ENCODE measurements around the gene EID3. TPM values are rescaled to one million over a fixed set of nuclear protein-coding genes. Genes with fewer than 3 reads are reported as not detected.

The EID3 gene
- total RNA-seq, 2 donors from 2014 or later = 2.9 to 4.6 TPM

GRCh38 chr12:104295954-104296353, 7.6 kb upstream of the EID3 start:
- Histone ChIP-seq H3K27ac (no peak overlapping the region), H3K36me3 (replicated peaks in 1 of 2; ENCODE audit: insufficient read depth in 1 of 2, low read depth in 2 of 2) (no peaks in the 10 kb centered on the region)
- TF ChIP-seq POLR2A (IDR thresholded peaks at IDR 0.05) (no peak), CTCF (IDR thresholded peaks at IDR 0.05) (no peak)

GRCh38 chr12:104296718-104297117, 6.8 kb upstream of the EID3 start:
- DNase-seq = no peak
- Histone ChIP-seq H3K27me3 (no peaks in the 10 kb centered on the region), H3K9me3 (no peaks in the 10 kb centered on the region), H3K27ac (no peak overlapping the region), H3K4me1 (no peaks in the 10 kb centered on the region), H3K4me3 (no peak overlapping the region), H3K36me3 (replicated peaks in 1 of 2; ENCODE audit: insufficient read depth in 1 of 2, low read depth in 2 of 2) (no peaks in the 10 kb centered on the region)
- WGBS, 2 donors = 61 to 62% methylated on average over 4 of the region's 4 CpGs
- no peak for TF ChIP-seq POLR2A (IDR thresholded peaks at IDR 0.05)
- no peak for TF ChIP-seq CTCF (IDR thresholded peaks at IDR 0.05)
- no peak for ATAC-seq
- intact Hi-C loops (cut with DNase I) = no loop called here

More at GRCh38 chr12:104295954-104296353, 7.6 kb upstream of the EID3 start:
- DNase-seq (no peak), ATAC-seq (no peak)
- H3K4me3 ChIP-seq = no peak overlapping the region
- intact Hi-C loops (cut with DNase I) = no loop called here
- 73 to 84% methylated on average over 1 of the region's 1 CpG for WGBS, 2 donors
- H3K9me3 ChIP-seq = no peaks in the 10 kb centered on the region
- no peaks in the 10 kb centered on the region for H3K4me1 ChIP-seq
- no peaks in the 10 kb centered on the region for H3K27me3 ChIP-seq

- Histone ChIP-seq H3K9me3 (no peaks in the 10 kb centered on the region), H3K27me3 (no peaks in the 10 kb centered on the region), H3K4me1 (no peaks in the 10 kb centered on the region), H3K36me3 (replicated peaks in 1 of 2; ENCODE audit: insufficient read depth in 1 of 2, low read depth in 2 of 2) (no peaks in the 10 kb centered on the region), H3K4me3 (no peak overlapping the region), H3K27ac (no peak overlapping the region)
- DNase-seq (no peak), ATAC-seq (no peak)
- WGBS, 2 donors = 91 to 93% methylated on average over 10 of the region's 10 CpGs
- TF ChIP-seq POLR2A (IDR thresholded peaks at IDR 0.05) (no peak), CTCF (IDR thresholded peaks at IDR 0.05) (no peak)
- intact Hi-C loops (cut with DNase I) = no loop called here
Measured at GRCh38 chr12:104297477-104298113, 5.9 kb upstream of the EID3 start.

GRCh38 chr12:104299842-104300481, 3.6 kb upstream of the EID3 start:
- no peak overlapping the region for H3K27ac ChIP-seq
- no peak for DNase-seq
- peaks cover 15% of the 10 kb centered on the region for H3K4me1 ChIP-seq
- no peak for TF ChIP-seq CTCF (IDR thresholded peaks at IDR 0.05)
- H3K27me3 ChIP-seq = no peaks in the 10 kb centered on the region
- no peak for ATAC-seq
- intact Hi-C loops (cut with DNase I) = no loop called here
- no peaks in the 10 kb centered on the region for H3K36me3 ChIP-seq (replicated peaks in 1 of 2; ENCODE audit: insufficient read depth in 1 of 2, low read depth in 2 of 2)
- H3K9me3 ChIP-seq = no peaks in the 10 kb centered on the region
- WGBS, 2 donors = 70 to 74% methylated on average over 6 of the region's 6 CpGs
- H3K4me3 ChIP-seq = no peak overlapping the region
